HG02884 (cell line): Measurements from ENCODE around the gene IRAG1.

Experiments
- ATAC-seq: cut with Tn5 transposase; IDR thresholded peaks from one replicate; pipeline ENCODE4 v1.9.1; 2021; ENCODE audit warnings: mild to moderate bottlenecking, moderate library complexity; ENCODE audit not compliant: unreplicated experiment

Gene IRAG1

GRCh38 chr11:10646681-10647355 lies 46.7 kb downstream of the IRAG1 start:
- no peak for ATAC-seq

- ATAC-seq, result no peak
Measured at GRCh38 chr11:10646005-10646404, 47.5 kb downstream of the IRAG1 start.

- ATAC-seq, result no peak
Measured at GRCh38 chr11:10645212-10645795, 48.3 kb downstream of the IRAG1 start.
